GM19193 (cell line): ENCODE results near the gene PCMTD2.

Experiments used
- POLR2A ChIP-seq: IDR thresholded peaks from 4 replicates; pipeline ENCODE4 v1.6.1; 2011; ENCODE audit not compliant: insufficient read depth, insufficient read length; ENCODE audit errors: extremely low read depth

Gene PCMTD2

DNA sequence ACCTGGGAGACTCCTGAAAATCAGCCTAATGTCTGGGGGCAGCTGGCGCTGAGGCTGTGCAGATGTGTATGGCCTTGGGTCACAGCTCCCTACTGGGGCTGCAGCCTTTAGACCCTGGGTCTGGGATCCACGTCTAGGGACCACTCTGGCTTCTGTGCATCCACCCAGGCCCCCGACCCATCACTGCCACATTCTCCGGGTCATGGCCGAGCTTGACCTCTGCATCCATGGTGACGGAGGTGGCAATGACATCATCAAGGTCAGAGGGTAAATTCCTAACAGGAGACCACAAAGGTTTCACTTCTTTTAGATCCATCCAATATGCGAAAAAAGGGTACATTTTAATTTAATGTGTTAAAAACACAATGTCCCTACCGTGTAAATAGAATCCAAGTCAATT lies 14.5 kb upstream of the PCMTD2 start:
- no peak for TF ChIP-seq POLR2A

DNA sequence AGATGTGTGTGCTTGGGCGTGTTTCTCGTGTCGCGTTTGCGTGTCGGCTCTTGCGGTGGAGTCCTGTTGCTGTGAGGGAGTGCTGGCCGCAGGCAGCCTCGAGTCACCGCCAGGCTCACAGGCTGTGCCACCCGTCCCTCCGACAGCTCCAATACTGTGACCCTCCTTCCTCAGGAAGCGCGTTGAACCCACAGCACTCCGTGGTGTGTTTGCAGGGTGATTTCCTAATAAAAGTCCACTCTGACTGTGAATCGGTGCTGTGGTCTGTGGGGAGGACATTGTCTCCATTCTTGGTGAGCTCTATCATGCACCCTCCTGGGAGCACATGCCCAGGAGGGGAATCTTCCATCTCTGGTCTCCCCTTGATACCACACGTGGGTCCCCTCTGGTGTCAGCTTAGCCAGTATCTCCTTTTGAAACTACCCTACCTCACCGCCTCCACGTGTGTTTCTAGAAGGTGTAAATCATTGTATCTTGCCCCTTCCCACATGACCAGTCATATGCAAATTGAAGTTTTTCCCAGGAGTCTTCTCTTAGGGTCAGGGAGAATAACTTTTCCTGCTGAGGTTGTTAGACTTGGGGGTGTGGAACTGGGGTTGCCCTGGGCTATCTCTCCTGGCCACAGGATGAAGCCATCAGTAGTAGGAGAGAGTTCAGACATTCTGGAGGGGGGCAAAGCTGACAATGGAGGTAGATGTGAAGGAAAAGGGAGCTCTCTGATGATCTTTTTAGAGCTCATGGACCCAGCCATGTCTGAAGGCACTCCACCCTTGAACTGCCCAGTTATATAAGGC lies 13.3 kb upstream of the PCMTD2 start:
- no peak for TF ChIP-seq POLR2A

DNA sequence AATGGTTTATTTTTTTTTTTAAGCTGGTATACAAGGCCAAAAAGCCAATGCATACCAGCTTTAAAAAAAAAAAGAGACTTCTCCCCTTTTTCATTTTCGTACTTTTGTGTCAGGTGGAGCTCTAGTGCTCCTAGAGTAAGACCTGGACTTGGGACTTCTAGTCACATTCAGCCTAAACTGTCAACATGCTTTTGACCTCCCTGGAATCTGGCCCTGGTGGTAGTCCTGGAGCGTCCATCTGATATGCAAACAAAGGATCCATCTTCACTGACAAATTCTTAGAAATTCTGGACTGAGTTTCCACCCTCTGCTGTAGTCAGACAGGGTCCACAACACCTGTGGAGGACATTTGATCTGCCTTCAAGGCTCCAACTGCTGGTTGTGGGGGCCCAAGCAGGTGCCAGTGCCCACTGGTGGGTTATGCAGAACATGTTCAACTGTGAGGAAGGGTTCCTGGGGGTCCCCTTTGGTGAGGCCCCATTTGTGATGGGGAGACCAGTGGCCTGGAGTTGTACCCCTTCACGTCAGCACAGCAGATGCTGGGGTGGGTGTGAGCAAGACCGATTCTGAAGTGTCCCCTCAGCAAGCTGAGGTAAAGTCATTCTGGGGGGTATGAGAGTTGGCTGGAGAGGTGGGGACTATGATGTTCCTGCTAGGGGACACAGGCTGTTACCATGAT lies 12.6 kb upstream of the PCMTD2 start:
- TF ChIP-seq POLR2A: no peak

DNA sequence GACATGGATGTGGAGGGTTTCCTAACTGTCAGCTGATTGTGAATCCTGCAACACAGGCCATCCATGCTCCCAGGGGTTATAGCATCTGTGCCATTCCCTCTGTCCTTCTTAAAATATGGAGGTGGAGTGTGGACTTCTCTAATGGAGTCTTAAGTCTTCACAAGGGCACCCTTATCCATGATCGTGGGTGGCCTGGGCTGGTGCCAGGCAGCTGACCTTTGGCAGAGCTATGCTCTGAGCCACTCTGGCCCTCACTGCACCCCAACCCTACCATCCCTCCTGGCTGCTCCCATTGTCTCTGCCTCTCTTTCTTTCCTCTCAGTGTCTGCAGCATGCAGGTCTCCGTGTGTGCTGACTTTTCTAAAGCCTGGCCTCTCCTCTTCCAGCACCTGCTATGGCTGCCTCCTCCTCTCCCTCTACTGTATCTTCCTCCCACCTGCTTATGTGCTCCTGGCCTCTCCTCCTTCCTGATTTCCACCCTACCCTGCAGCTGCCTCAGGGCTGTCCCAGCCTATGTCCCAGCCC lies 11.2 kb upstream of the PCMTD2 start:
- TF ChIP-seq POLR2A: no peak

DNA sequence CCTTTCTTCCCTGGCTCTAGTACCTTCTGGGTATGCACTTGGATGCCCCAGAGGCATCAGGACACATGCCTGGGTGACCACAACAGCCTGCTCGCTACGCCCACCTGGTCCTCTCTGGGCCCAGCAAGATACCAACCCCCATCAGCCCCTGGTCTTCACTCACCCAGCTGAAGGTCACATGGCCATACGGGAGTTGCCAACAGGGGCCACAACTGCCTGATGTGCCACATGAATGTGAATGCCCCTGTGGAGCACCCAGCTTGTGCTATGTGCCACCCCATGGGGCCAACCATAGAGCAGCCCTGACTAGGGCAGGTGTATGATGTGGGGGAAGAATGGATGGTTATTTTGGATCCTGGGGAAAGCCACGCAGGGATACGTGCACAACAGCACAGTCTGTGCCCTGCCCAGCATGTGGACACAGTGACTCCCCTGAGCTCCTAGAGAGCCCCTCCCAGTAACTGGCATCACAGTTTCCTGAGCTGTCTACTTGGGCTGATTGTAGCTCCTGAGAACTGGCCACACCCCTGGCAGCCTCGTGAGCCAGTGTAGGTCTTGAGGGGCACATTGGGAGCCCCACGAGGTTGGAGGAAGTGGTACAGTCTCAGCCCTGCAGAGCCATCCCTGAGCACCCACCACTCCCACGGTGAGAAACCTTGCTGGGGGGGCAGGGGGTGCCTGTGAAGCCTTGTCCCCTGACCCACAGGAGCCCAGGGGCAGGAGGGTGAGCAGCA lies 10.5 kb upstream of the PCMTD2 start:
- no peak for TF ChIP-seq POLR2A

DNA sequence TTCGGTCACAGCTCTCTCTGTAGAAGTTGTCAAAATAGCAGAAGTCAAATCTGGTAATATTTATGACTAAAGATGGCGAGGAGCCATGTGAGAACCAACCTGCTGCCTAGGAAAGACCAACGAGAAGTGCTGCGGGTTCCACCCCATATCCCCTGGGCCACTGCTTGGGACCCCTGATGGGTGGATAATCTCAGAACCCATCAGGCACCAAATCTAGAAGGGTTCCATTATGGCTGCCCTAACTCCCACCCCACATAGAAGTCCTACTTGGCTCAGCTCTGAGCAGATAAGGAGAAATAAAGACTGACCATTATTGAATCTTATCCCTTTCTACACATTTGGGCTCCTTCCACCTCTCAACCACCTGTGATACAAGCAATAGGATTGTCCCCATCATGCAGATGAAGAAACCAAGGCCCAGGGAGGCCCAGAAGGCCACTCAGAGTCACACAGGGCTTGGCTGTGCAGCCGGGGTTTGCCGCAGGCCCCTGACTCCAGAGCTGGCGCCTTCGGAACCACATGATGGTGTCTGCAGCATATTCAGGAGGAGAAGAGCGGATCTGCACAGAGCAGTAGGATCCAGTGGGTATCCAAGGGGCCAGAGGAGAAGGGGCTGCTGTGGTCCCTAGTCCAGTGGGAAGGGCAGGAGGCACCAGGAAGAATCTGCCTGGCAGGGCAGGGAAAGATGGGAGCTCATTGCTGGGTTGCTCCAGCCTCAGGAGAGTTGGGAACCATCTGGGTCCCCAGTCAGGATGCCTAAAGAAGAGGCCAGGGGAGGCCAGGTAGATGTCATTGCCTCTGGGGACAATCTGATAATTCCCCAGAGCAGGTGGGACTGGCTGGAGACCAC lies 9.6 kb upstream of the PCMTD2 start:
- TF ChIP-seq POLR2A: no peak

DNA sequence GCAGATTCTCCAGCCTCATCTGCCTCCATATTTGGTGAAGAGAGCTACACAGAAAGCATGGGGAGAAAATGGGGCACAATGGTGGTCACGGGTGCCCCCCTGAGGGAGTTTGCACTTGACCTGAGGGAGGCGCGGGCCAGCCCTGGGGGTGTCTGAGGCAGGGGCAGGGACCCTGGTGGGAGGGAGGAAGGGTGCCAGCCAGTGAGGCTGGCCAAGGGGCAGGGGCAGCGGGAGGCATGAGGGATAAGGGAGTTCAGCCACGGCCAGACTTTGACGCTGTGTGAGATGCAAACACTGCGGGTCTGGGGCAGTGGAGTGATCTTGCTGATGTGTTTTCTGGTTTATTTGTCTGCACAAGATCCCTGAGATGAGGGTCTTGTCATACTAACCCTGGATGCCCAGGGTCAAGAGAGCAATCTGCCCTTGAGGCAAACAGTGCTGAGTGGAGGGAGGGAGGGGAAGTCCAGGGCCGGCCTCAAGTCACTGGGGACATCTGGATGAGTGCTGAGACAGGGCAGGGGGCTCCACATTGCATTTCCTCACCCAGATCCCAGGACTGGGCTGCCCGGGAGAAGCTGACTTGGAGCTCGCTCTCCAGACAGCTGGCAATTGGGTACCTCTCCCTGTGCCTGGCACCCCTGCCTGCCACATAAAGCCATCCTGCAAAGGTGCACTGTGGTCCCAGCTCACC lies 8.8 kb upstream of the PCMTD2 start:
- no peak for TF ChIP-seq POLR2A

DNA sequence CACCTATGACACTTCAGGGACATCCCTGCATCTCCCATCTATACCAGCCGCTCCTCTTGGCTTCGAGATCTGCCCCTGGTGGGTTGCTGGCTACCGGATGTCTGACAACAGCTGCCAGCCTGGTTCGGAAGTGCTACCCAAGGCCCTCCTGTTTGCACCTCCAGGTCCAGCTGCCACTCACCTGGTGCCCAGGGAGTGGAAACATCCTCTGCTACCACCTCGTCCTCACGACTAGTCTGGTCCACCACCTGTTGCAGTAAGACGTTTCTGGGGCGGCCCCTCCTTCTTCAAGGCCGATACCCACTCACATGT lies 8.3 kb upstream of the PCMTD2 start:
- TF ChIP-seq POLR2A: no peak

DNA sequence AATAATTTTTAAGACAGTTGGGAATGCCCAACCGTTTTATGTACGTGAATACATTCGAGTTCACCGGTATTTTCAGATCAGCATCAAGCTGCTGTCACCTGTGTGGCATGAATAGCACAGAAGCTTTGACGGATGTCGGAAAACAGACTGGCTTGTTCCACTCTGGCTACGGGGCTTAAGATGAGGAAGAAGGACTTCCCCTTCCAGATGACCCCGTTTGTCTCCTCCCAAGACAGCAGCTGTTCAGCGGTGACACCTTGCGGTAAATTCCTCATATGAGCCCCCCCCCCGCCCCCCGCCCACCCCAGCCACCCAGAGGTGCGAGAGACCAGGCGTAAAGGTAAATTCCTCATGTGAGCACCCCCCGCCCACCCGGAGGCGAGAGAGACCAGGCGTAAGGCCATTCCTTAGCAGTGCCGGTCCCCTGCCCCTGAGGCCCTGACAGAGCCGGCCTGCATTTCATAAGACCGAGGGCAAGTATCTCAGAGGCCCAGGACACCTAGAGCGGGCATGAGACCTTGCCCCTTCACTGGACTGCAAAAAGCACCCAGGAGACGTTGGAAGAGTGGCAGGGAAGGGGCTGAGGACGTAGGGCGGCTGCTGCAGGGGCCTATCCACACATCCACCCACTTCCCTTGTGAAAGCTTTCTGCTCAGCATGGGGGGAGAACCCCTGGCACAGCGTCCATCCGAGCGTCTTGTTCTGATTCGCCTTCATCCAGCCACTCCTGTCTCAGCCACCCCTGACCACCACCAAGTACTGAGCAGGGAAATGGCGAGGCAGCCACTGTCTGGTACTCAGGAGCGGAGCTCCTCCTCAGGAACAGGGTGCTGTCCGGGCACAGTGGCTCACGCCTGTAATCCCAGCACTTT lies 7.3 kb upstream of the PCMTD2 start:
- no peak for TF ChIP-seq POLR2A

DNA sequence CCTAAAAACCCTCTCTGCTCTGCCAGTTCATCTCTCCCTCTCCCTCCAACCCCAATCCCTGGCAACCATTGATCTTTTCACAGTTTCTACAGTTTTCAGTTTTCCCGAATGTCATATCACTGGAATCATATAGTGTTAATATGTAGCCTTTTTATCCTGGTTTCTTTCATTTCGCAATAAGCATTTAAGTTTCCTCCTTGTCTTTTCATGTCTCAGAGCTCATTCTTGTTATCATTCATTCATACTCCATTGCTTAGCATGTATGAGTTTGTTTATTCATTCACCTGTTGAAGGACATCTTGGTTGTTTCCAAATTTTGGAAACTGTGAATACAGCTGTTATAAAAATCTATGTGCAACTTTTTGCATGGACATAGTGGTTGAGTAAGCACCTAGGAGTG lies 5.5 kb upstream of the PCMTD2 start:
- TF ChIP-seq POLR2A: no peak

DNA sequence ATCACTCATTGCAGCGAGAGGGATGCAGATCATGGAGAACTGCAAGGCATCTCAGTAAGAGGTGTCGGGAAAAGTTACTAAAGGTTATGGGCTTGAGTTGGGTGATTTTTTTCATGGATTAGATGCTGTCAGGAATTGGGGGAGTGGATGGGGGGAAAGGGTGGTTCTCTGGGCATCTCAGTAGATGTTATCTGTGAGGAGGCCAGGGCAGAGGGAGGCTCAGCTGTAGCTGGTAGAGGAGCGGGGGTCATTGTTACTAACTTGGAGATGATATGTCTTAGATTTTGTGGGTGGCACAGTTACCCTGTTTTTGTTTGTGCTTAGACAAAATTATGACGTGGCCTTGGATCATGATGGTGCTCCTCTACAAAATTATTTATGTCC lies 2.6 kb upstream of the PCMTD2 start:
- no peak for TF ChIP-seq POLR2A

DNA sequence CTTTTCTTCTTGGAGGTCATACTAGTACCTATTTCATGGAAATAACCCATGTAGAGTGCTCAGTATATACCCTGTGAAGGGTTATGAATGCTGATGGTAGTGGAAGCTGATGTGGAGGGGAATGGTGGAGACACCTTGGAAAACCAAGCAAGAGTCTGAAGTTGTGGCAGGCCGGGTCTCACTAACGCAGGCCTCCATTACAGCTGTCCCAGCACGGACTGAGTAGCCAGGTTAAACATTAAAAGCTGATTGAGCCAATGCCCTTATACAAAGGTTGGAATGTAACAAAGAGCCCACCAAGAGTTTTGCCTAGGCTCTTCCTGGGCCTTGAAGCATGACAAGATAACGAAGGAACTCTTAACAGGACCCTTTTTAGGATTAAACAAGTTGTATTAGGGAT lies 2.1 kb upstream of the PCMTD2 start:
- no peak for TF ChIP-seq POLR2A

DNA sequence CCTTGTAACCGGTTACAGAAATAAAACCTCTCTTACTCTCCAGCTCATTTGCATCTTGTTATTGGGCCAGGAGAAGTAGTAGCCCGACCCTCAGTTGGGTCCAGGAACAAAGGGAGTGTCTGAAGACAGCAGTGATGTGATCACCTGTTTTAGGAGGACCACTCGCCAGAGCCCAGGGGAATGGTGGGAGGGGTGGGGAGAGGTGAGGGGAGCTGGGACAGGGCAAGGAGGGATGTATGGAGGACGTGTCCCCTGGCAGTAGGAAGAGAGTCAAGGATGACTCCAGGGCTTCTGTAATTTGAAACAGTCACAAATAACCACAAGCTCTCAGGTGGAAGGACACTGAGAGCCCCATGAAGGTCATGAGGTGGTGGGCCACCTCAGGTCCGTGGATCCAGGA lies 1.4 kb upstream of the PCMTD2 start:
- TF ChIP-seq POLR2A: no peak
